HG03378 (cell line): ENCODE measurements around the gene AJUBA.
"Not testable (repeated sequence)": the region's sequence is repeated elsewhere in the genome, so short reads cannot be mapped to it uniquely, and the experiment has no call there.

ENCODE experiments used
- ATAC-seq: cut with Tn5 transposase; IDR thresholded peaks from one replicate; pipeline ENCODE4 v1.9.1; 2021; ENCODE audit warnings: mild to moderate bottlenecking, moderate library complexity; ENCODE audit not compliant: unreplicated experiment

The AJUBA gene

GRCh38 chr14:22982477-22983245, at the start of gene AJUBA:
AJUBA (minus strand) TSS chr14:22982551; CDS start chr14:22982266, 285 bp downstream.
- no peak for ATAC-seq

DNA sequence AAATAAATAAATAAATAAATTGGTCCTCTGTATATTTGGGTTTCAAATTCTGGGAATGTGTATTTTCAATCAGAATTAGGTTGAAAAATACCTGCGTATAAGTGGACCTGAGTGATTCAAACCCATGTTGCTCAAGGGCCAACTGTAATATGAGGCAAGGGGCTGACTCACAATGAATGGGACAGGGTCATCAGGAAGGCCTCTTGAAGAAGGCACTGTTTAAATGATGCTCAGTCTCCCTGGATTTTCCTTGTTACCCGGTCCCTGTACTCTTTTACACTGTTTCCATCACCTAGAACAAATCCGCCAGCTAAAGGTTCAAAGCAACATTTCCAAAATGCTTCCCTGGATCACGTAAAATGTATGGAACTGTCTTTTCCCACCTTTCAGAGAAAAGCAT, 48.6 kb upstream of the AJUBA start:
- no peak for ATAC-seq

DNA sequence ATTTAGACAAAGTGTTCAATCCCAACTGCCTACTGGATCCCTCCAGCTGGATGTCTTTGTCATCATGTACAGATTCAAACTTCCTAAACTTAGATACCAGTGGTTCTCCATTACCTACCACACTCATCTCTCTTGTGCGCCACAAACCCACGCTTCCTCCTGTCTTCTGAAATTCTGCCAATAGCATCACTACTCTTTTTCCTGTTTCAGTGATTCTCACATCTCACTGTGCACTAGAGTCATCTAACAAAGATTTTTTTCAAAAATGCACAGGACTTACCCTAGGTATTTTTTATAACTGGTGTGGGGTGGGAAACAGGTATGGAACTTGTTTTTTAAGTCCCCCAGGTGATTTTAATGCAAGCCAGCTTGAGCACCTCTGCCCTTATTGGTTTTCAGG, 46.4 kb upstream of the AJUBA start:
- no peak for ATAC-seq

DNA sequence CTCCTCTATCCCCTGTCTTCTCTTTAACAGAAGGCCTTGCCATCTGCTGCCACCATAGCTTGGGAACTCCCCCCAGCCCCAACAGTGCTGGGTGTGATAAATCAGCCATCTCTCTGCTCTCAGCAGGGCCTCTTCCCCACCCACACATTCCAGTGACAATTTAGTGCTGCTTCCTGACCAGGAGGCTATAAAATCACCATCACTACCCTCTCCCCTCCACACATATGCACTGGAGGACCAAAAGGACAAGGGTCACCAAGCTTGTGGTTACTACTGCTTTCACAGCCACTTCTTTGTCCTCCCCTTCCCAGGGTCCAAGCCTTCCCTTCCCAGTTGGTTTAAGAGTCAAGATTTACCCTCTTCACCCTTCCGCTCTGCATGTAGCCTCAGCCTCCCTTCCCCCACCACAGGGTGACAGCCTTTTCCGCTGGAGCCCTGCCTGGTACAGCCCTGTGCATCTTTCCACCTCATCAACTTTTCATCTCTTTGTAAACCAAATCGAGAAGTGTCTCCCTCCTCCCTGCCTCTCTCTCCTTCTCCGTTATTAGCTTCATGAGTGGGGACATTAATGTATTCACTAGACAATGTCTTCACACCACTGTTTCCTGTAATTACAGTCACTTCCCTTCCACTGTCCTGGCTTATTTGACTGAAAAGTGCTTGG, 42.9 kb upstream of the AJUBA start:
- ATAC-seq: no peak

GRCh38 chr14:23024612-23025075, 42.3 kb upstream of the AJUBA start:
- no peak for ATAC-seq

- no peak for ATAC-seq
Measured at GRCh38 chr14:23023795-23024152, 41.4 kb upstream of the AJUBA start.

- ATAC-seq: no peak
Measured at GRCh38 chr14:23023022-23023794, 40.9 kb upstream of the AJUBA start.

DNA sequence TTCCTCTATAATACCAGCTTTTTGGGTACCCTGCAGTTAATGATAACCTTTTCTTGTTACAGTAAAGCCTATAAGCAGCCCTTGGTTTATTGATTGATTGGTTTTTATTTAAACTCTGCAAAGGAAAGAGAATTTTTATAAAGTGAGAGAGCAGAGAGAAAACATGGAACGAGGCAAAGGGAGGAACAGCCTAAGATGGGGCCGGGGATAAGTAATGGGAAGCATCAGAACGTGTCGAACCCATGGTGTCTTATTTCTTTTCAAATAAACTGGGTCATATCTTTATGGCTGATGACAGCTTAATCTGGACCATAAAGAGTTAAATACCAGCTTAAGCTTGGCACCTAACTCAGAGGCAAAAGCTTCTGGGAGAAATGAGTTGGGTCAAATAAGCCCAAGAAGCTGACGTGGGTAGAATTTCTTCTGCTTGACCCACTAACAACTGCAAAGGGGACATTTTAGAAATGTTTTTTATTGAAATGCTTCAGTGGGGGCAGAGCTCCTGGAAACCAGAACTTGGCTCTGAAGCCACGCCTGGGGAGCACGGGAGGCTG, 39.6 kb upstream of the AJUBA start:
- no peak for ATAC-seq

- ATAC-seq: no peak
Measured at GRCh38 chr14:23021434-23021833, 39.1 kb upstream of the AJUBA start.

DNA sequence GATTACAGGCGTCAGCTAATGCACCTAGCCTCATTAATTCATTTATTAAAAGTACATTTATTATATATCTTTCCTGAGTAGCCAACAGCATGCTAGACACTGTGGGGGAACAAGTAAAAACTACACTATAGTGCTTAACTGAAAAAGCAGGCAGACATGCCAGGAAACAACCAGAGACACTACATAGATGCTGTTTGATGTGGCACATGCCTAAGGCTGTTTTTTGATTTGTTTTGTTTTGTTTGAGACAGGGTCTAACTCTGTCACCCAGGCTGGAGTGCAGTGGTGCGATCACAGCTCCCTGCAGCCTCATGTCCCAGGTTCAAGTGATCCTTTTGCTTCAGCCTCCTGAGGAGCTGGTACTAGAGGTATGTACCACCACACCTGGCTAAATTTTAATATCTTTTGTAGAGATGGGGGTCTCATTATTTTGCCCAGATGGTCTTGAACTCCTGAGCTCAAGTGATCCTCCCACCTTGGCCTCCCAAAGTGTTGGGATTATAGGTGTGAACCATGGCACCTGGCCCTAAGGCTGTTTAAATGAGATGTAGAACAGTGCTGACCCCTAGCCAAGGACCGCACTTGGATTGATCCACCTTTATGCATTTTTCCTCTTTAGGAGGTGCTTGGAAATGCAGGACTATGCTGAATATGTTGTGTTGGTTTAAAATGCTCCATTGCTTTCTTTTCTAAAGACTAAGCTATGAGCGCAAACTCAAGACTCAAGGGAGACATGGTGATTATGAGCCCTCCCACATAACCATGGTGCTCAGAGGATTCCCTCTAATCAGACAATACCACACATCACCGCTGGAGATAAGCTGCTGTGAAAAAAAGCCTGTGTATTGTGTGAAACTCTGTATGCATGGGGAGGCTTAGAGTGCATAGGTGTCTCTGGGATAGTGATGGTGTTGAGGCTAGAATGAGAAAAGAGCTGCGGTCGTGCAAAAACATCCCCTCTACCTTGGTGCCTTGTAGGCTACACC, 38.1 kb upstream of the AJUBA start:
- ATAC-seq: no peak

- ATAC-seq: no peak
Measured at GRCh38 chr14:23018107-23018506, 35.8 kb upstream of the AJUBA start.

- ATAC-seq: no peak
Measured at GRCh38 chr14:23017091-23017490, 34.7 kb upstream of the AJUBA start.

- no peak for ATAC-seq
Measured at GRCh38 chr14:23015618-23016017, 33.3 kb upstream of the AJUBA start.

GRCh38 chr14:23013749-23014054, 31.4 kb upstream of the AJUBA start:
- ATAC-seq: not testable (repeated sequence)

GRCh38 chr14:23013054-23013748, 30.9 kb upstream of the AJUBA start:
- no peak for ATAC-seq

DNA sequence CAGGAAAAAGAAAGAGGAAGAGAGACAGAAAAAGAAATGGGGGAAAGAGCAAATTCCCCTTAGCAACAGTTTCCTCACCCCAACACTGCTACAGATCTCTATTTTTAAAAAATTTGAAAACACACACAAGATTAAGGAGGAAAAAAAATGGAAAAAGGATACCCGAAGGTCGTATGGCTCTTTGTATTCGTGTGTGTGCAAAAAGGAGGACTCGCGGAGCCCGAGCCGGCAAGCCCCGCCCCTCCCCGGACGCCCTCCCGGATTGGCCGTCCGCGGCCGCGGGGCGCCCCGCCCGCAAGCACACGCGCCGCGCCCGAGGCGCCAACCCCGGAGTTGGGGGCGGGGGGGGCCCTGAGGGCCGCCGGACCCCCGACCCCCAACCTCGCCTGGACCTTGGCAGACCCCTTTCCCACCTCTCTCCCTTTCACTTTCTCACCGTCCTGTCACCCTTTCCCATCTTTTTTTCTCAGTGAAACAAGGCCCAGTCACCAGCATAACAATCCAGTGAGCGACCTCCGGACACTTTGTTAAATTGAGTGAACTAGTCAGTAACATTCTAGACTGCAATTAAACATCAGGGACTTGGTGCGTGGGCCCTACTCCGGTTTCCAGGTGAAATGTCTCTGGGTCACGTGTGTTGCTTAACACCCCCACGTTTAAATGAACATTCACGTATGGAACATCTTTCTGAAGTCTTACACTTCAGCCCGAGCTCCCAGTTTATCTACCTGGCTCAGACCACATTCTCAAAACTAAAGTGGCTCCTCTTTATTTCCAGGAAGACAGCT, 27.8 kb upstream of the AJUBA start, which contains the start of gene C14orf93:
Gene C14orf93 (minus strand): TSS at position 205 of the 788 bp plus-strand sequence. CDS start 11,120 bp downstream, outside the sequence.
- no peak for ATAC-seq

GRCh38 chr14:23009483-23009938, 27.2 kb upstream of the AJUBA start:
- ATAC-seq: no peak

GRCh38 chr14:23008831-23009230, 26.5 kb upstream of the AJUBA start:
- no peak for ATAC-seq
